HUES64 (cell line): ENCODE measurements around the gene GAPDH.

ENCODE experiments used
- H3K27ac ChIP-seq: 2 replicates; pipeline ENCODE4 v1.7.0; 2013; ENCODE audit warnings: low read depth, low read length, inconsistent platforms
- H3K27me3 ChIP-seq: 2 replicates; pipeline ENCODE4 v1.6.1; 2013; ENCODE audit warnings: mild to moderate bottlenecking, low read length; ENCODE audit not compliant: insufficient read depth
- H3K36me3 ChIP-seq: 2 replicates; pipeline ENCODE4 v1.6.1; 2013; ENCODE audit warnings: mild to moderate bottlenecking, low read length; ENCODE audit not compliant: insufficient read depth
- H3K4me1 ChIP-seq: 2 replicates; pipeline ENCODE4 v1.6.1; 2013; ENCODE audit warnings: mild to moderate bottlenecking, low read length, moderate library complexity; ENCODE audit not compliant: insufficient read depth
- H3K4me3 ChIP-seq: 2 replicates; pipeline ENCODE4 v1.5.1; 2013; ENCODE audit warnings: mild to moderate bottlenecking, low read length, moderate library complexity
- H3K9ac ChIP-seq: 2 replicates; pipeline ENCODE4 v1.6.1; 2013; ENCODE audit warnings: mild to moderate bottlenecking, low read depth, low read length
- H3K9me3 ChIP-seq: 2 replicates; pipeline ENCODE4 v1.6.1; 2013; ENCODE audit warnings: low read depth, low read length; ENCODE audit not compliant: insufficient read depth
- WGBS: fragments of 150-250, 120-280 bp; methylation state at CpG from one replicate; pipeline ENCODE4 v1.1.7; 2013; ENCODE audit warnings: missing lambda C conversion rate; 5-methylcytosine and 5-hydroxymethylcytosine counted together

GAPDH gene

GRCh38 chr12:6547987-6548386 is 13.7 kb downstream of the GAPDH start:
- 89% methylated on average over 9 of the region's 9 CpGs for whole genome bisulfite sequencing
- Histone ChIP-seq H3K36me3 (peaks cover 62% of the 10 kb centered on the region), H3K4me3 (no peak overlapping the region), H3K27me3 (no peaks in the 10 kb centered on the region), H3K9ac (no peak overlapping the region), H3K27ac (no peak overlapping the region), H3K9me3 (no peaks in the 10 kb centered on the region), H3K4me1 (no peaks in the 10 kb centered on the region)

- Histone ChIP-seq H3K9ac (no peak overlapping the region), H3K27ac (no peak overlapping the region; the same call in 1 of the 2 replicates), H3K27me3 (no peaks in the 10 kb centered on the region), H3K9me3 (no peaks in the 10 kb centered on the region), H3K36me3 (peaks cover 63% of the 10 kb centered on the region), H3K4me3 (no peak overlapping the region), H3K4me1 (0 out of 2 replicates have a peak, but pooled peaks cover 1% of the 10 kb centered on the region)
- 93% methylated on average over 26 of the region's 26 CpGs for WGBS
Observed at GRCh38 chr12:6548556-6548955, 14.2 kb downstream of the GAPDH start.

GRCh38 chr12:6548966-6549683 is 14.8 kb downstream of the GAPDH start:
- no peaks in the 10 kb centered on the region for H3K27me3 ChIP-seq
- H3K36me3 ChIP-seq = peaks cover 61% of the 10 kb centered on the region
- H3K4me1 ChIP-seq = 0 out of 2 replicates have a peak, but pooled peaks cover 5% of the 10 kb centered on the region
- 90% methylated on average over 15 of the region's 15 CpGs for WGBS
- H3K27ac ChIP-seq = no peak overlapping the region
- H3K9ac ChIP-seq = no peak overlapping the region
- no peaks in the 10 kb centered on the region for H3K9me3 ChIP-seq
- H3K4me3 ChIP-seq = no peak overlapping the region

DNA sequence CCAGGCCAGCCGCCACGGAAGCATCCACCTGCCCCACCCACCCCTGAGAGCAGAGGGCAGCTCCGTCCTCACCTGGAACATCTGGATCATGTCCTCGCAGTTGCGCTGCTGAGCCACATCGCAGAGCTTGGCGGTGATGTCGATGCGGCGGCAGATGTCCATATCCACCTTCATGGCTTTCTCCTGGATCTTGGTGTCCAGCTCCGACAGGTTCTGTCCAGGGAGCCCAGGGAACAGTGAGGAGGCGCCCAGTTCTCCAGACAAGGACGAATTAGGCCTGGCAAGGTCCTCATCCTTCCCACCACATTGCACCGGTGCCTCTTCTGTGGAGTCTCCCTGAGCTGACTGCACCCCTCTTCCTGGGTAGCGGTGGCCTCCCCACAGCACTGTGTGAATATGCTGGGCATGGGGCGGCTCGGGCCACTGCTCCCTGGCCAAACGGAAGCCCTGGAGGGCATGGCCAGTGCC is 15.4 kb downstream of the GAPDH start:
- Histone ChIP-seq H3K27me3 (no peaks in the 10 kb centered on the region), H3K9ac (no peak overlapping the region), H3K27ac (no peak overlapping the region), H3K4me3 (no peak overlapping the region), H3K4me1 (peaks cover 9% of the 10 kb centered on the region; the same call in 1 of the 2 replicates), H3K36me3 (peaks cover 55% of the 10 kb centered on the region), H3K9me3 (no peaks in the 10 kb centered on the region)
- 93% methylated on average over 18 of the region's 18 CpGs for WGBS

DNA sequence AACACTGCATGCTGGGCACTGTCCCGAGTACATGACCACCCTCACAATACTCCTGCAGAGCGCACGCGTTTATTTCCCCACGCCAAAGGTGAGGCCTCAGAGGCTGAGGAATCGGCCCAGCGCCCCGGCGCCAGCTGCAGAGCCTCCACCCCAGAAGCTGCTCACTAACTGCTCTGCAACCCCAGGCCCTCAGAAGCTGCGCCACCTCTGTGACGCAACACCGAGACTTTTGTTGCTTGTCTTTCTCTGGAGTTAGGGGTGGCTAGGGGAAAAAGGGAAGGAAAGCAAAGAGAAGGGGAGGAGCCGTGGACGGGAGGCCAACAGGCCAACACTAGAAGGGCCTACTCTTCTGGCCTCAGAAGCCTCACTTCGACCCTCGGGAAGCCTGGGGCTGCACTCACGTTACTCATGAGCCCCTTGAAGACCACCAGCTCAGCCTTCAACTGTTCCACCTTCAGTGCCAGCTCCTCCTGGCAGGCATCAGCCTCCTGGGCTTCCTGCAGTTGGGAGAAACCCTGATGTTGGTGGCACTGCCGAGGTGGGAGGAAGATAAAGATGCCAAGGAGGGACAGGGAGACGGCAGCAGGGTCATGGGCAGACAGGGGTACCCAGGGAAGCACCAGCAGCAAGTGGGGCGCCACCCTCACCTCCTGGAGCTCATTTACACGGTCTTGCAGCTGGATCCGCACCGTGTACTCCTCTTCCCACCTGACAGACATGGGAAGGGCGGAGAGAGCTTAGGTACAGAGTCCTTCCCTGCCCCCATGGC is 16.2 kb downstream of the GAPDH start:
- Histone ChIP-seq H3K27me3 (no peaks in the 10 kb centered on the region), H3K27ac (no peak overlapping the region), H3K9ac (no peak overlapping the region), H3K9me3 (no peaks in the 10 kb centered on the region), H3K4me1 (peaks cover 13% of the 10 kb centered on the region; the same call in 1 of the 2 replicates), H3K36me3 (peaks cover 55% of the 10 kb centered on the region), H3K4me3 (no peak overlapping the region)
- 95% methylated on average over 24 of the region's 24 CpGs for WGBS

DNA sequence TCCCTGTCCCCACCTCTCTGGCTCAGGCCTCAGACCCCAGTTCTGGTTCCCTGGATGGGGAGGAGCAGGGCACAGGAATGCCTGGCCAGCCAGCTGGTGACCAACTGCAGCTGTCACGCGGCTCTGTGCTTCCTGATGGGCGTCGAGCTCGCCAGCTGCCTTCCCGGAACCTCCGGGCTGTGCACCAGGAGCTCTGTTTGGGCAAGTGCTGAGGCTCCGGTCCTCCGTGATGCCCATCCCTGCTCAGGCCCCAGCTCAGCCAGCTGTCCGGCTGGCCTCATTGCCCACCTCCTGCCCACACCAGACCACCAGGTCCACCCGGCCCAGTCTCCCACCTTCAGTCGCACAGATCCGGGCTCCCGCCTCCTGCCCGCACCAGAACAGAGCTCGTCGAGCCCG is 16.7 kb downstream of the GAPDH start:
- WGBS = 93% methylated on average over 18 of the region's 18 CpGs
- no peak overlapping the region for H3K27ac ChIP-seq
- no peak overlapping the region for H3K4me3 ChIP-seq
- no peaks in the 10 kb centered on the region for H3K27me3 ChIP-seq
- no peak overlapping the region; the same call in 1 of the 2 replicates for H3K9ac ChIP-seq
- peaks cover 13% of the 10 kb centered on the region; the same call in 1 of the 2 replicates for H3K4me1 ChIP-seq
- H3K36me3 ChIP-seq = peaks cover 50% of the 10 kb centered on the region
- no peaks in the 10 kb centered on the region for H3K9me3 ChIP-seq

GRCh38 chr12:6551496-6552139 is 17.3 kb downstream of the GAPDH start:
- Histone ChIP-seq H3K9me3 (no peaks in the 10 kb centered on the region), H3K27ac (no peak overlapping the region), H3K9ac (no peak overlapping the region; the same call in 1 of the 2 replicates), H3K4me1 (peaks cover 13% of the 10 kb centered on the region; the same call in 1 of the 2 replicates), H3K27me3 (no peaks in the 10 kb centered on the region), H3K36me3 (peaks cover 49% of the 10 kb centered on the region), H3K4me3 (no peak overlapping the region)
- 91% methylated on average over 11 of the region's 11 CpGs for WGBS

- no peak overlapping the region for H3K9ac ChIP-seq
- peaks cover 49% of the 10 kb centered on the region for H3K36me3 ChIP-seq
- no peak overlapping the region for H3K4me3 ChIP-seq
- peaks cover 13% of the 10 kb centered on the region; the same call in 1 of the 2 replicates for H3K4me1 ChIP-seq
- no peak overlapping the region for H3K27ac ChIP-seq
- H3K27me3 ChIP-seq = no peaks in the 10 kb centered on the region
- WGBS = 82% methylated on average over 4 of the region's 4 CpGs
- H3K9me3 ChIP-seq = no peaks in the 10 kb centered on the region
Observed at GRCh38 chr12:6552140-6552551, 17.8 kb downstream of the GAPDH start.

GRCh38 chr12:6553051-6553868 is 18.9 kb downstream of the GAPDH start:
- Histone ChIP-seq H3K9ac (no peak overlapping the region), H3K36me3 (peaks cover 46% of the 10 kb centered on the region), H3K27ac (no peak overlapping the region), H3K4me1 (peaks cover 13% of the 10 kb centered on the region; the same call in 1 of the 2 replicates), H3K27me3 (no peaks in the 10 kb centered on the region), H3K9me3 (no peaks in the 10 kb centered on the region), H3K4me3 (no peak overlapping the region; the same call in 1 of the 2 replicates)
- 88% methylated on average over 15 of the region's 15 CpGs for WGBS

GRCh38 chr12:6554168-6555017 is 20.1 kb downstream of the GAPDH start:
- no peak overlapping the region for H3K27ac ChIP-seq
- peak overlapping the region; percentile 62; the same call in 1 of the 2 replicates for H3K9ac ChIP-seq
- WGBS = 9% methylated on average over 22 of the region's 22 CpGs

More at GRCh38 chr12:6554168-6555017, 20.1 kb downstream of the GAPDH start:
- Histone ChIP-seq H3K36me3 (peaks cover 42% of the 10 kb centered on the region), H3K9me3 (no peaks in the 10 kb centered on the region), H3K4me3 (peak overlapping the region; percentile 80), H3K4me1 (peaks cover 13% of the 10 kb centered on the region; the same call in 1 of the 2 replicates), H3K27me3 (no peaks in the 10 kb centered on the region)
